Measurements from ENCODE around the gene ST6GALNAC6. TPM values are rescaled to one million over a fixed set of nuclear protein-coding genes. Genes with fewer than 3 reads are reported as not detected.
A peak's percentile ranks its signal among the peaks of the same experiment; 100 is the strongest.

ST6GALNAC6 gene
- total and polyA plus RNA-seq, 10 of the 15 experiments (the other 5 are each of a cell fraction or from before 2014, with no cell fraction given), result 0.40 to 27.0 (median 16.8) TPM

DNA sequence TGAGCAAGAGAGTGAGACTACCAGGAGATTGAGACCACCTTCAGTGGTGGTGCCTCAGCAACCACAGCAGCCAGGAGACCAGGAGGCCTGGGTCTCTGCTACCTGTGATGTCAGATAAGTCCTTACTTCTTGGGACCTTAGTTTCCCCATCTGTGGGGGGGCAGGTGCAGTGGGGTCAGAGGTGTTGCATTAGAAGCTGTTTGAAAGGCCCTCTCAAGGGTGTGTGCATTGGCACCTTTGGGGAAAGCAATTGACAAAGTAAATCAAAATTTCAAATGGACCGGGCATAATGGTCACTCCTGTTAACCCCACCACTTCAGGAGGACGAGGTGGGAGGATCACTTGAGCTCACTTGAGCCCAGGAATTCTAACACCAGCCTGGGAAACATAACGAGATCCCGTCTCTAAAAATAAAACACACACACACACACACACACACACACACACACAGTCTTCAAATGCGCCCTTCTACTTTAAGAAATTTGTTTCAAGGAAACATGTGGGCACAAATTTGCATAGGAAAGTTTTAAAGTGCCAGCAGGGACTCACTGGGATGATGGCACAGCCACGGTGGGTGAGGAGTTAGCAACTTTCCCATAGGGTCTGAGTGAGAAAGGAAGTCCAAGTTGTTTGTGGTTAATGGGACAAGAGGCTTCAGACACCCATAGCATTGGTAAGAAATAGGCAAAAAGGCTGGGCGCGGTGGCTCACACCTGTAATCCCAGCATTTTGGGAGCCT lies 20.6 kb downstream of the ST6GALNAC6 start:
- intact Hi-C loops (cut with micrococcal nuclease; ENCODE audit: unreplicated experiment), result no loop called here
- FAIRE-seq, result no peak
- RAD21 ChIA-PET (ENCODE audit: unreplicated experiment), result no interaction called here

DNA sequence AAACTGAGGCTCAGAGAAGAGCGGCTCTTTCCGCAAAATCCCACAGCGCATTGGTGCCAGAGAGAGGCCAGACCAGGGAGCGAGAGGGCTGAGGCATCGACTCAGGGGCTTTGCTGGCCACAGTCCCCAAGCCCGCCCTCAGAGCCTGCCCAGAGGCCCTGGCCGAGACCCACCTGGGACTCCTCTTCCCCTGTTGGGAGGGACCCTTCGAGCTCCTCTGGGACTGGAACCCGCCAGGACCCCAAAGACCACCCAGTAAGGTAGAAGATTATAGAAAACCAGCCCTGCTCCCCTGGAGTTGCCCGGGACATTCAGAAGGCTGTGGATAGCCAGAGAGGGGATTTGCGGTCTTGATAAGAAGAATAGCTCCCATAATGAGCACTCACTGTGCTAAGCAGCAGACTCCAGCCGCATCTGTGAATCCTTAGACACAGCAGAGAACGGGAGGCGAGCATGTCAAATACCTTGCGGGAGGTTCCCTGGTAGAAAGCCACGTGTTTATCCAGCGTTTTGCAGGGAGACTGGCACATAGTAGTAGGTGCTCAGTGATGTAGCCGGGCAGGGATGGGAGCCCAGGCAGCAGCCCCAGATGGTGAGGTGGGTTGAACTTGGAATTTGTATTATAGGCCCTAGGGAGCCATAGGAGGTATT lies 21.3 kb downstream of the ST6GALNAC6 start:
- intact Hi-C loops (cut with micrococcal nuclease; ENCODE audit: unreplicated experiment) (no loop called here), in situ Hi-C loops (cut with MboI) (no loop called here)
- ChIA-PET RAD21 (ENCODE audit: unreplicated experiment) (no interaction called here), POLR2A (interaction anchor here (0.8 kb wide), 1 partner anchor 9 kb away, joined by 3 read pairs; no protein-coding TSS in a partner anchor), CTCF (interaction anchor here (1.9 kb wide), 1 partner anchor 9 kb away, joined by 7 read pairs; no protein-coding TSS in a partner anchor), SMC1A (ENCODE audit: uncharacterized antibody, unreplicated experiment) (interaction anchor here (1.8 kb wide), 1 partner anchor 42 kb away, joined by 4 read pairs; no protein-coding TSS in a partner anchor)
- WGBS (ENCODE audit: insufficient coverage, insufficient replicate concordance, low lambda C conversion rate, missing lambda C conversion rate), result 90% methylated on average over 18 of the region's 18 CpGs
- H3K27ac ChIP-seq (ENCODE audit: control insufficient read depth, insufficient read depth), result no peak overlapping the region
- no peaks in the 10 kb centered on the region for H4K20me1 ChIP-seq (ENCODE audit: control insufficient read depth, insufficient read depth)
- peak overlapping the region; percentile 54; the same call in 1 of the 2 replicates for H3K4me2 ChIP-seq (ENCODE audit: control insufficient read depth, insufficient read depth)
- no peaks in the 10 kb centered on the region for H3K79me2 ChIP-seq (ENCODE audit: control insufficient read depth, insufficient read depth, low read length)
- no peak overlapping the region for H3K4me3 ChIP-seq
- H3K4me1 ChIP-seq (ENCODE audit: control insufficient read depth, insufficient read depth, low read length), result peaks cover 5% of the 10 kb centered on the region; the same call in 1 of the 2 replicates
- H3K27me3 ChIP-seq (replicated peaks in 1 of 2; ENCODE audit: control insufficient read depth in 2 of 2, insufficient read depth in 2 of 2, low read length in 1 of 2), result no peaks in the 10 kb centered on the region; a peak in 1 of 4 replicates
- H2AFZ ChIP-seq (ENCODE audit: control insufficient read depth, low read depth, low read length), result no peak overlapping the region; the same call in 1 of the 2 replicates
- H3K9ac ChIP-seq (ENCODE audit: control insufficient read depth, insufficient read depth, low read length), result no peak overlapping the region
- H3K36me3 ChIP-seq (ENCODE audit: control insufficient read depth in 2 of 2, insufficient read depth in 2 of 2, low read length in 1 of 2), result no peaks in the 10 kb centered on the region
- no TSS peak for BruUV-seq (replicated peaks)
- ATAC-seq (no peak), FAIRE-seq (no peak), DNase-seq (ENCODE audit: low read depth, low spot score) (no peak)
- no peaks in the 10 kb centered on the region for H3K9me3 ChIP-seq (replicated peaks; ENCODE audit: control insufficient read depth, insufficient read depth, low read length)
- TF ChIP-seq, protein P1, sequence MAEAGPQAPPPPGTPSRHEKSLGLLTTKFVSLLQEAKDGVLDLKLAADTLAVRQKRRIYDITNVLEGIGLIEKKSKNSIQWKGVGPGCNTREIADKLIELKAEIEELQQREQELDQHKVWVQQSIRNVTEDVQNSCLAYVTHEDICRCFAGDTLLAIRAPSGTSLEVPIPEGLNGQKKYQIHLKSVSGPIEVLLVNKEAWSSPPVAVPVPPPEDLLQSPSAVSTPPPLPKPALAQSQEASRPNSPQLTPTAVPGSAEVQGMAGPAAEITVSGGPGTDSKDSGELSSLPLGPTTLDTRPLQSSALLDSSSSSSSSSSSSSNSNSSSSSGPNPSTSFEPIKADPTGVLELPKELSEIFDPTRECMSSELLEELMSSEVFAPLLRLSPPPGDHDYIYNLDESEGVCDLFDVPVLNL (IDR thresholded peaks at IDR 0.05; ENCODE audit: low read depth, low read length), result no peak
- TF ChIP-seq ZBED1 (IDR thresholded peaks at IDR 0.05; ENCODE audit: borderline replicate concordance) (no peak), PAX8 (IDR thresholded peaks at IDR 0.05) (no peak), TCF7 (IDR thresholded peaks at IDR 0.05; ENCODE audit: borderline replicate concordance) (no peak), RUNX3 (IDR thresholded peaks at IDR 0.05; ENCODE audit: low read length) (no peak)
- TF ChIP-seq, protein P2, sequence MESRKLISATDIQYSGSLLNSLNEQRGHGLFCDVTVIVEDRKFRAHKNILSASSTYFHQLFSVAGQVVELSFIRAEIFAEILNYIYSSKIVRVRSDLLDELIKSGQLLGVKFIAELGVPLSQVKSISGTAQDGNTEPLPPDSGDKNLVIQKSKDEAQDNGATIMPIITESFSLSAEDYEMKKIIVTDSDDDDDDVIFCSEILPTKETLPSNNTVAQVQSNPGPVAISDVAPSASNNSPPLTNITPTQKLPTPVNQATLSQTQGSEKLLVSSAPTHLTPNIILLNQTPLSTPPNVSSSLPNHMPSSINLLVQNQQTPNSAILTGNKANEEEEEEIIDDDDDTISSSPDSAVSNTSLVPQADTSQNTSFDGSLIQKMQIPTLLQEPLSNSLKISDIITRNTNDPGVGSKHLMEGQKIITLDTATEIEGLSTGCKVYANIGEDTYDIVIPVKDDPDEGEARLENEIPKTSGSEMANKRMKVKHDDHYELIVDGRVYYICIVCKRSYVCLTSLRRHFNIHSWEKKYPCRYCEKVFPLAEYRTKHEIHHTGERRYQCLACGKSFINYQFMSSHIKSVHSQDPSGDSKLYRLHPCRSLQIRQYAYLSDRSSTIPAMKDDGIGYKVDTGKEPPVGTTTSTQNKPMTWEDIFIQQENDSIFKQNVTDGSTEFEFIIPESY (IDR thresholded peaks at IDR 0.05), result no peak
- TF ChIP-seq, protein P3, sequence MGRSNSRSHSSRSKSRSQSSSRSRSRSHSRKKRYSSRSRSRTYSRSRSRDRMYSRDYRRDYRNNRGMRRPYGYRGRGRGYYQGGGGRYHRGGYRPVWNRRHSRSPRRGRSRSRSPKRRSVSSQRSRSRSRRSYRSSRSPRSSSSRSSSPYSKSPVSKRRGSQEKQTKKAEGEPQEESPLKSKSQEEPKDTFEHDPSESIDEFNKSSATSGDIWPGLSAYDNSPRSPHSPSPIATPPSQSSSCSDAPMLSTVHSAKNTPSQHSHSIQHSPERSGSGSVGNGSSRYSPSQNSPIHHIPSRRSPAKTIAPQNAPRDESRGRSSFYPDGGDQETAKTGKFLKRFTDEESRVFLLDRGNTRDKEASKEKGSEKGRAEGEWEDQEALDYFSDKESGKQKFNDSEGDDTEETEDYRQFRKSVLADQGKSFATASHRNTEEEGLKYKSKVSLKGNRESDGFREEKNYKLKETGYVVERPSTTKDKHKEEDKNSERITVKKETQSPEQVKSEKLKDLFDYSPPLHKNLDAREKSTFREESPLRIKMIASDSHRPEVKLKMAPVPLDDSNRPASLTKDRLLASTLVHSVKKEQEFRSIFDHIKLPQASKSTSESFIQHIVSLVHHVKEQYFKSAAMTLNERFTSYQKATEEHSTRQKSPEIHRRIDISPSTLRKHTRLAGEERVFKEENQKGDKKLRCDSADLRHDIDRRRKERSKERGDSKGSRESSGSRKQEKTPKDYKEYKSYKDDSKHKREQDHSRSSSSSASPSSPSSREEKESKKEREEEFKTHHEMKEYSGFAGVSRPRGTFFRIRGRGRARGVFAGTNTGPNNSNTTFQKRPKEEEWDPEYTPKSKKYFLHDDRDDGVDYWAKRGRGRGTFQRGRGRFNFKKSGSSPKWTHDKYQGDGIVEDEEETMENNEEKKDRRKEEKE (IDR thresholded peaks at IDR 0.05), result no peak

More for the DNA sequence above, 20.6 kb downstream of the ST6GALNAC6 start:
- H3K9me3 ChIP-seq (replicated peaks; ENCODE audit: control insufficient read depth, insufficient read depth, low read length), result no peaks in the 10 kb centered on the region
- H3K4me1 ChIP-seq (ENCODE audit: control insufficient read depth, insufficient read depth, low read length), result peaks cover 5% of the 10 kb centered on the region; the same call in 1 of the 2 replicates
- no peak overlapping the region for H3K4me3 ChIP-seq
- H3K4me2 ChIP-seq (ENCODE audit: control insufficient read depth, insufficient read depth), result no peak overlapping the region
- no peak for TF ChIP-seq BMI1 (IDR thresholded peaks at IDR 0.05; ENCODE audit: borderline replicate concordance)
- TF ChIP-seq POU2F2 (IDR thresholded peaks at IDR 0.05; ENCODE audit: borderline replicate concordance, low read depth, low read length), result peak; percentile 68; the same call in 2 of the 3 replicates
- no peaks in the 10 kb centered on the region for H3K36me3 ChIP-seq (ENCODE audit: control insufficient read depth in 2 of 2, insufficient read depth in 2 of 2, low read length in 1 of 2)
- H2AFZ ChIP-seq (ENCODE audit: control insufficient read depth, low read depth, low read length), result no peak overlapping the region
- ATAC-seq, result no peak
- BruUV-seq (replicated peaks), result no TSS peak
- in situ Hi-C loops (cut with MboI), result no loop called here
- ChIA-PET POLR2A (interaction anchor here (0.7 to 0.8 kb wide), 2 partner anchors 8 to 25 kb away, joined by 3 to 7 read pairs; no protein-coding TSS in a partner anchor), CTCF (interaction anchor here (1.9 kb wide), 1 partner anchor 9 kb away, joined by 7 read pairs; no protein-coding TSS in a partner anchor), SMC1A (ENCODE audit: uncharacterized antibody, unreplicated experiment) (interaction anchor here (1.8 kb wide), 1 partner anchor 41 kb away, joined by 4 read pairs; no protein-coding TSS in a partner anchor)
- no peaks in the 10 kb centered on the region; a peak in 1 of 4 replicates for H3K27me3 ChIP-seq (replicated peaks in 1 of 2; ENCODE audit: control insufficient read depth in 2 of 2, insufficient read depth in 2 of 2, low read length in 1 of 2)
- no peak for DNase-seq (ENCODE audit: low read depth, low spot score)
- no peak overlapping the region for H3K27ac ChIP-seq (ENCODE audit: control insufficient read depth, insufficient read depth)
- H4K20me1 ChIP-seq (ENCODE audit: control insufficient read depth, insufficient read depth), result no peaks in the 10 kb centered on the region
- no peaks in the 10 kb centered on the region for H3K79me2 ChIP-seq (ENCODE audit: control insufficient read depth, insufficient read depth, low read length)
- H3K9ac ChIP-seq (ENCODE audit: control insufficient read depth, insufficient read depth, low read length), result no peak overlapping the region
- WGBS (ENCODE audit: insufficient coverage, insufficient replicate concordance, low lambda C conversion rate, missing lambda C conversion rate), result 38% methylated on average over 8 of the region's 8 CpGs

Data from GM12878 (cell line).